ENCODE data around the gene PITPNB. TPM values are rescaled to one million over a fixed set of nuclear protein-coding genes. Genes with fewer than 3 reads are reported as not detected.

Gene PITPNB
- total and polyA plus RNA-seq, 2 of the 13 experiments (the other 11 are each of a cell fraction or from before 2014, with no cell fraction given), result 17.0 to 30.1 TPM

DNA sequence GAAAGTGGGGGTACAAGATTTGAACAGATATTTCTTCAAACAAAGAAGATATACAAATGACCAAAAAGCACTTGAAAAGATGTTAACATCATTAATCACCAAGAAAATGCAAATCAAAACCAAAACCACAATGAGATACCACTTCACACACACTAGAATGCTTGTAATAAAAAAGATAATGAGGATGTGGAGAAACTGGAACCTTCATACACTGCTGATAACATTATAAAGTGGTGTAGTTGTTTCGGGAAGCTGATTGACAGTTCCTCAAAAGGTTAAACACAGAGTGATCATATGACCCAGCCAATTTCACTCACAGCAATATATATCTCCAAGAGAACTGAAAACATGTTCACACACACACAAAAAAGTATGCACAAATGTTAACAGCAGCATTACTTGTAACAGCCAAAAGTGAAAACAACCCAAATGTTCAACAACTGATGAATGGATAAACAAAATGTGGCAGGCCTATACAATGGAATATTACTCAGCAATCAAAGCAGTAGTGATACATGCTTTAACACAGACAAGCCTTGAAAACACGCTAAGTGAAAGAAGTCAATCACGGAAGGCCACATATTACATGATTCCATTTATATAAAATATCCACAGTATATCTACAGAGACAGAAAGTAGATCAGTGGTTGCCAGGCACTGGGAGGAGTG lies 15.1 kb downstream of the PITPNB start:
- DNase-seq (ENCODE audit: low spot score), result no peak
- no peak overlapping the region for H3K9ac ChIP-seq (ENCODE audit: insufficient read depth, low read depth, low read length)
- H3K27me3 ChIP-seq (ENCODE audit: control insufficient read depth in 1 of 2, insufficient read depth in 2 of 2, low read length in 2 of 2), result no peaks in the 10 kb centered on the region
- WGBS (ENCODE audit: low lambda C conversion rate), result 100% methylated on average over 3 of the region's 3 CpGs
- peaks cover 9 to 45% of the 10 kb centered on the region in 2 experiments for H3K36me3 ChIP-seq (replicated peaks in 1 of 2; ENCODE audit: control insufficient read depth in 1 of 2, insufficient read depth in 2 of 2, low read length in 2 of 2)
- H4K20me1 ChIP-seq (ENCODE audit: insufficient read depth, low read length), result no peaks in the 10 kb centered on the region
- no peak overlapping the region for H3K4me2 ChIP-seq (ENCODE audit: low read depth, low read length)
- no peaks in the 10 kb centered on the region for H3K4me1 ChIP-seq (ENCODE audit: insufficient read depth, low read length)
- ChIA-PET POLR2A (no interaction called here), CTCF (ENCODE audit: low intra/inter-chr PET ratio, low total read pairs) (no interaction called here)
- peaks cover 33% of the 10 kb centered on the region for H3K79me2 ChIP-seq (ENCODE audit: insufficient read depth, low read length)
- in situ Hi-C loops (cut with HindIII; ENCODE audit: extremely low pct_ligation_motif_present, low pct_unique_long_range_greater_than_20kb) (loop anchor here (10.0 kb wide), 1 partner anchor 59 kb away; no protein-coding TSS in a partner anchor), intact Hi-C loops (cut with micrococcal nuclease; ENCODE audit: unreplicated experiment) (no loop called here)
- H3K4me3 ChIP-seq (replicated peaks in 1 of 3; ENCODE audit: insufficient read depth in 1 of 3, low read depth in 2 of 3, low read length in 3 of 3), result no peak overlapping the region
- BruUV-seq (replicated peaks), result no TSS peak
- TF ChIP-seq MED1 (CRISPR knock-in tag; IDR thresholded peaks at IDR 0.05) (no peak), ZNF777 (CRISPR knock-in tag; IDR thresholded peaks at IDR 0.05) (no peak), SCMH1 (CRISPR knock-in tag; IDR thresholded peaks at IDR 0.05; ENCODE audit: borderline replicate concordance) (no peak), HMG20A (CRISPR knock-in tag; IDR thresholded peaks at IDR 0.05; ENCODE audit: borderline replicate concordance) (no peak), ZNF3 (CRISPR knock-in tag; IDR thresholded peaks at IDR 0.05) (no peak), GATA4 (IDR thresholded peaks at IDR 0.05; ENCODE audit: borderline replicate concordance, low read depth) (no peak), ZNF644 (CRISPR knock-in tag; IDR thresholded peaks at IDR 0.05; ENCODE audit: low read depth) (no peak)
- TF ChIP-seq, protein P1, sequence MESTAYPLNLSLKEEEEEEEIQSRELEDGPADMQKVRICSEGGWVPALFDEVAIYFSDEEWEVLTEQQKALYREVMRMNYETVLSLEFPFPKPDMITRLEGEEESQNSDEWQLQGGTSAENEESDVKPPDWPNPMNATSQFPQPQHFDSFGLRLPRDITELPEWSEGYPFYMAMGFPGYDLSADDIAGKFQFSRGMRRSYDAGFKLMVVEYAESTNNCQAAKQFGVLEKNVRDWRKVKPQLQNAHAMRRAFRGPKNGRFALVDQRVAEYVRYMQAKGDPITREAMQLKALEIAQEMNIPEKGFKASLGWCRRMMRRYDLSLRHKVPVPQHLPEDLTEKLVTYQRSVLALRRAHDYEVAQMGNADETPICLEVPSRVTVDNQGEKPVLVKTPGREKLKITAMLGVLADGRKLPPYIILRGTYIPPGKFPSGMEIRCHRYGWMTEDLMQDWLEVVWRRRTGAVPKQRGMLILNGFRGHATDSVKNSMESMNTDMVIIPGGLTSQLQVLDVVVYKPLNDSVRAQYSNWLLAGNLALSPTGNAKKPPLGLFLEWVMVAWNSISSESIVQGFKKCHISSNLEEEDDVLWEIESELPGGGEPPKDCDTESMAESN (CRISPR knock-in tag; conservative IDR thresholded peaks at IDR 0.05), result no peak
- TF ChIP-seq, protein P2, sequence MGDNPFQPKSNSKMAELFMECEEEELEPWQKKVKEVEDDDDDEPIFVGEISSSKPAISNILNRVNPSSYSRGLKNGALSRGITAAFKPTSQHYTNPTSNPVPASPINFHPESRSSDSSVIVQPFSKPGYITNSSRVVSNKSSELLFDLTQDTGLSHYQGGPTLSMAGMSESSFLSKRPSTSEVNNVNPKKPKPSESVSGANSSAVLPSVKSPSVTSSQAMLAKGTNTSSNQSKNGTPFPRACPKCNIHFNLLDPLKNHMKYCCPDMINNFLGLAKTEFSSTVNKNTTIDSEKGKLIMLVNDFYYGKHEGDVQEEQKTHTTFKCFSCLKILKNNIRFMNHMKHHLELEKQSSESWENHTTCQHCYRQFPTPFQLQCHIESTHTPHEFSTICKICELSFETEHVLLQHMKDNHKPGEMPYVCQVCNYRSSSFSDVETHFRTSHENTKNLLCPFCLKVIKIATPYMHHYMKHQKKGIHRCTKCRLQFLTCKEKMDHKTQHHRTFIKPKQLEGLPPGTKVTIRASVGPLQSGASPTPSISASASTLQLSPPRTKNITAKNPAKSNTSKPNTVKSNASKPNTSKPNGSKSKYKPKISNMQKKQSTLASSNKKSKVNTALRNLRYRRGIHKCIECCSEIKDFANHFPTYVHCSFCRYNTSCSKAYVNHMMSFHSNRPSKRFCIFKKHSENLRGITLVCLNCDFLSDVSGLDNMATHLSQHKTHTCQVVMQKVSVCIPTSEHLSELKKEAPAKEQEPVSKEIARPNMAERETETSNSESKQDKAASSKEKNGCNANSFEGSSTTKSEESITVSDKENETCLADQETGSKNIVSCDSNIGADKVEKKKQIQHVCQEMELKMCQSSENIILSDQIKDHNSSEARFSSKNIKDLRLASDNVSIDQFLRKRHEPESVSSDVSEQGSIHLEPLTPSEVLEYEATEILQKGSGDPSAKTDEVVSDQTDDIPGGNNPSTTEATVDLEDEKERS (CRISPR knock-in tag; IDR thresholded peaks at IDR 0.05), result no peak
- H2AFZ ChIP-seq (ENCODE audit: low read length), result no peak overlapping the region
- ATAC-seq, result no peak
- no peak overlapping the region for H3K27ac ChIP-seq (ENCODE audit: extremely low read length, insufficient read depth, low read length)
- H3K9me3 ChIP-seq (ENCODE audit: low read length), result no peaks in the 10 kb centered on the region
- FAIRE-seq, result no peak
